ENCODE results near the gene SLC38A4. TPM values are rescaled to one million over a fixed set of nuclear protein-coding genes. Genes with fewer than 3 reads are reported as not detected.

SLC38A4 gene
- total RNA-seq, 1 experiment from 2014 or later, result 0.12 TPM

DNA sequence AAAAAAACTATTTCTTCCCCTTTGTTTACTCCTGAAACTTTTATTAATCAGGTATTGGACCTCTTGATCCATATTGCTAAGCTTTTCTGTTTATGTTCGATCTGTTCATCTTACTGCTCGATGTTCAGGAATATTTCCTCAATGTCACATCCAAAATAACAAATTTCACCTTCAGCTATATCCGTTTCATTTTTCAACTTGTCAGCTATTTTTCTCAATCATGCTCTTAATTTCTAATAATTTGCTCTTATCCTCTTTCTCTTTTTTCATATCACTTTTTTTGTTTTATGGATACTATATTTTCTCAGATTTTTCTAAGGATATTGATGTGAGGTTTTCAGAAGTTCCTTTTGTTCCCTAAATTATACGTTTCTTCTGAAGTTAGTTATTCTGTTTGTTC is 29.8 kb downstream of the SLC38A4 start:
- no peak for DNase-seq (ENCODE audit: unreplicated experiment)
- no peak for TF ChIP-seq CTCF (IDR thresholded peaks at IDR 0.05; ENCODE audit: unreplicated experiment)
- H3K4me3 Mint-ChIP-seq (ENCODE audit: unreplicated experiment), result no peak overlapping the region
- intact Hi-C loops (cut with micrococcal nuclease), result no loop called here
- H3K4me1 Mint-ChIP-seq (ENCODE audit: insufficient read depth, unreplicated experiment), result peaks cover 12% of the 10 kb centered on the region
- no peaks in the 10 kb centered on the region for H3K27me3 Mint-ChIP-seq (ENCODE audit: insufficient read depth, unreplicated experiment)
- ChIA-PET CTCF (interaction anchor here (0.6 to 0.7 kb wide), 2 partner anchors 45 to 645 kb away, joined by 3 read pairs; no protein-coding TSS in a partner anchor), POLR2A (no interaction called here)
- no TSS peak for BruUV-seq (replicated peaks)
- no peak overlapping the region for H3K27ac Mint-ChIP-seq (ENCODE audit: low read depth, unreplicated experiment)
- peaks cover 10% of the 10 kb centered on the region for H3K9me3 Mint-ChIP-seq (ENCODE audit: unreplicated experiment)
- H3K36me3 Mint-ChIP-seq (ENCODE audit: insufficient read depth, unreplicated experiment), result no peaks in the 10 kb centered on the region

DNA sequence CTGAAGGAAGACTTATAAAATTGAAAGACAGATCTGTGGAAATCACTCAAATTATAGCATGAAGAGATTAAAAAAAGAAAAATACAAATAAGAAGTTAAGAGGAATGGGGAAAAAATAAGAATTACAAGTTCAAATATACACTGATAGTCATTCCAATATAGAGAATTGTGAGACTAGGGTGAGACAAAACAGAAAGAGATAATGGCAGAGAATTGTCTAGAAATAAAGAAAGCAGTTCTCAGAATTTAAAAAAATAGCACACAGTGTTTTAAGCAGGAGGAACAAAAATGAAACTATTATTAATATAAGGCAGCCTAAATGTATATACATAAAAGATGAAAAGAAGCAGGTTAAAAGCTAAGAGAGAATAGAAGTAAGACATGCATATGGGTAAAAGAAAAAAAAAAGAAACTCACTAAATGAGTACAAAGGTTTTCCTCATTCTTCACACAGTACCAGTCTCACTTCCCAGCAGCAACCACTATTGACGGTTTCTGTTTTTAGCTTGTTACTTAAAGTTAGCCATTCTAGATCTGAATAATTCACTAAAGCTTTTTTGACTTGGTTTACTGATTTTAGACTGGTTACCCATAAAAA is 31.1 kb downstream of the SLC38A4 start:
- H3K27ac Mint-ChIP-seq (ENCODE audit: low read depth, unreplicated experiment), result peak overlapping the region; percentile 11
- POLR2A ChIA-PET, result no interaction called here
- peaks cover 12% of the 10 kb centered on the region for H3K4me1 Mint-ChIP-seq (ENCODE audit: insufficient read depth, unreplicated experiment)
- BruUV-seq (replicated peaks), result no TSS peak
- no peaks in the 10 kb centered on the region for H3K27me3 Mint-ChIP-seq (ENCODE audit: insufficient read depth, unreplicated experiment)
- no peak for TF ChIP-seq CTCF (IDR thresholded peaks at IDR 0.05; ENCODE audit: unreplicated experiment)
- peaks cover 10% of the 10 kb centered on the region for H3K9me3 Mint-ChIP-seq (ENCODE audit: unreplicated experiment)
- DNase-seq (ENCODE audit: unreplicated experiment), result no peak
- intact Hi-C loops (cut with micrococcal nuclease), result no loop called here
- CTCF ChIA-PET, result interaction anchor here (0.6 to 0.7 kb wide), 3 partner anchors 17 to 895 kb away, joined by 3 to 4 read pairs (median 3); no protein-coding TSS in a partner anchor
- no peak overlapping the region for H3K4me3 Mint-ChIP-seq (ENCODE audit: unreplicated experiment)
- no peaks in the 10 kb centered on the region for H3K36me3 Mint-ChIP-seq (ENCODE audit: insufficient read depth, unreplicated experiment)

DNA sequence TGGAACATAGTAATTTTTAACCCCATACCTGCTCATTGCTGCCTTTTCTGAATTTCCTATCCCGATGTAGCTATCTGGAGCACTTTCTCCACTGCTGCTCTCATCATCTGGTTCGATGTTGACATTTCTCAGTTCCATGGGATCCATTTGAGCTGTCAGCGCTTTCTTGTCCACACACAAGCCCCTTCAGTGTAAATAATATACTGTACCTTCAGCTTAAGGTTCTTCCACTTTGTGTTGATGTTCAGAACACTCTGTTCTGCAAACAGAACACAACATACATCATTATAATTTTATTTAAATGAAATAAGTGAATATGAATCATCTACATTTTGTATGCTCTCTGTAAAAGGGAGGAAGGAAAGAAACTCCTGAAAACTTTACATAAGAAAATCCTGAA is 32.9 kb downstream of the SLC38A4 start:
- Mint-ChIP-seq H3K4me1 (ENCODE audit: insufficient read depth, unreplicated experiment) (peaks cover 19% of the 10 kb centered on the region), H3K9me3 (ENCODE audit: unreplicated experiment) (peaks cover 10% of the 10 kb centered on the region), H3K27ac (ENCODE audit: low read depth, unreplicated experiment) (no peak overlapping the region), H3K4me3 (ENCODE audit: unreplicated experiment) (no peak overlapping the region), H3K36me3 (ENCODE audit: insufficient read depth, unreplicated experiment) (no peaks in the 10 kb centered on the region), H3K27me3 (ENCODE audit: insufficient read depth, unreplicated experiment) (no peaks in the 10 kb centered on the region)
- TF ChIP-seq CTCF (IDR thresholded peaks at IDR 0.05; ENCODE audit: unreplicated experiment), result no peak
- no peak for DNase-seq (ENCODE audit: unreplicated experiment)
- BruUV-seq (replicated peaks), result no TSS peak
- intact Hi-C loops (cut with micrococcal nuclease), result no loop called here
- ChIA-PET POLR2A (no interaction called here), CTCF (interaction anchor here (0.8 kb wide), 1 partner anchor 722 kb away, joined by 4 read pairs; no protein-coding TSS in a partner anchor)

GRCh38 chr12:46790066-46790465 is 35.7 kb downstream of the SLC38A4 start:
- peaks cover 27% of the 10 kb centered on the region for H3K4me1 Mint-ChIP-seq (ENCODE audit: insufficient read depth, unreplicated experiment)
- no peak overlapping the region for H3K4me3 Mint-ChIP-seq (ENCODE audit: unreplicated experiment)
- no peak overlapping the region for H3K27ac Mint-ChIP-seq (ENCODE audit: low read depth, unreplicated experiment)
- H3K36me3 Mint-ChIP-seq (ENCODE audit: insufficient read depth, unreplicated experiment), result no peaks in the 10 kb centered on the region
- no peak for TF ChIP-seq CTCF (IDR thresholded peaks at IDR 0.05; ENCODE audit: unreplicated experiment)
- CTCF ChIA-PET, result interaction anchor here (0.7 kb wide), 1 partner anchor 144 kb away, joined by 3 read pairs; no protein-coding TSS in a partner anchor
- POLR2A ChIA-PET, result no interaction called here
- H3K9me3 Mint-ChIP-seq (ENCODE audit: unreplicated experiment), result peaks cover 10% of the 10 kb centered on the region
- no peaks in the 10 kb centered on the region for H3K27me3 Mint-ChIP-seq (ENCODE audit: insufficient read depth, unreplicated experiment)
- DNase-seq (ENCODE audit: unreplicated experiment), result no peak
- intact Hi-C loops (cut with micrococcal nuclease), result no loop called here
- no TSS peak for BruUV-seq (replicated peaks)
